Measurements from ENCODE around the gene SP9.
"Not testable (repeated sequence)": the region's sequence is repeated elsewhere in the genome, so short reads cannot be mapped to it uniquely, and the experiment has no call there.

GRCh38 chr2:174363492-174364225, 28.9 kb downstream of the SP9 start:
- not testable (repeated sequence) for TF ChIP-seq CTCF (conservative IDR thresholded peaks at IDR 0.05 in 1 of 2, IDR thresholded peaks at IDR 0.05 in 1 of 2; ENCODE audit: extremely low read depth in 1 of 2, insufficient read depth in 1 of 2, low read depth in 1 of 2, low read length in 2 of 2); EZH2 (IDR thresholded peaks at IDR 0.05; ENCODE audit: borderline replicate concordance, low read length)

Data from mammary epithelial cell (primary cell).